HEK293 (cell line): ENCODE data around the gene CHCHD1.

Experiments
- GLI4 ChIP-seq: fragments of 450-650 bp; formaldehyde crosslinking; IDR thresholded peaks from 2 replicates; pipeline ENCODE4 v1.5.1; 2016; ENCODE audit warnings: missing biosample characterization, missing genetic modification characterization
- KLF1 ChIP-seq: fragments of 450-650 bp; formaldehyde crosslinking; IDR thresholded peaks from 2 replicates; pipeline ENCODE4 v1.5.1; 2016; ENCODE audit warnings: missing biosample characterization, missing genetic modification characterization
- PRDM1 ChIP-seq: fragments of 450-650 bp; formaldehyde crosslinking; IDR thresholded peaks from 2 replicates; pipeline ENCODE4; 2016; ENCODE audit warnings: missing biosample characterization, missing genetic modification characterization
- REPIN1 ChIP-seq: fragments of 450-650 bp; formaldehyde crosslinking; IDR thresholded peaks from 2 replicates; pipeline ENCODE4 v1.5.1; 2017; ENCODE audit warnings: missing biosample characterization, missing genetic modification characterization, low read depth
- ZBTB21 ChIP-seq: fragments of 450-650 bp; formaldehyde crosslinking; IDR thresholded peaks from 2 replicates; pipeline ENCODE4 v1.5.1; 2017; ENCODE audit warnings: missing biosample characterization, missing genetic modification characterization
- ZNF140 ChIP-seq: fragments of 450-650 bp; formaldehyde crosslinking; IDR thresholded peaks from 2 replicates; pipeline ENCODE4 v1.5.1; 2016; ENCODE audit warnings: missing biosample characterization, missing genetic modification characterization
- ZNF221 ChIP-seq: fragments of 450-650 bp; formaldehyde crosslinking; IDR thresholded peaks from 2 replicates; pipeline ENCODE4 v1.5.1; 2017; ENCODE audit warnings: missing biosample characterization, missing genetic modification characterization, borderline replicate concordance
- ZNF223 ChIP-seq: fragments of 450-650 bp; formaldehyde crosslinking; IDR thresholded peaks from 2 replicates; pipeline ENCODE4 v1.5.1; 2016; ENCODE audit warnings: missing biosample characterization, missing genetic modification characterization
- ZNF394 ChIP-seq: fragments of 450-650 bp; formaldehyde crosslinking; IDR thresholded peaks from 2 replicates; pipeline ENCODE4 v1.5.1; 2016; ENCODE audit warnings: missing biosample characterization, missing genetic modification characterization, mild to moderate bottlenecking, moderate library complexity, borderline replicate concordance
- ZNF404 ChIP-seq: fragments of 450-650 bp; formaldehyde crosslinking; IDR thresholded peaks from 2 replicates; pipeline ENCODE4 v1.5.1; 2017; ENCODE audit warnings: missing biosample characterization, missing genetic modification characterization
- ZNF48 ChIP-seq: fragments of 450-650 bp; formaldehyde crosslinking; IDR thresholded peaks from 2 replicates; pipeline ENCODE4 v1.5.1; 2016; ENCODE audit warnings: missing biosample characterization, missing genetic modification characterization
- ZNF501 ChIP-seq: fragments of 450-650 bp; formaldehyde crosslinking; IDR thresholded peaks from 2 replicates; pipeline ENCODE4 v1.5.1; 2016; ENCODE audit warnings: missing biosample characterization, missing genetic modification characterization
- ZNF560 ChIP-seq: fragments of 450-650 bp; formaldehyde crosslinking; IDR thresholded peaks from 2 replicates; pipeline ENCODE4 v1.5.1; 2017; ENCODE audit warnings: missing biosample characterization, missing genetic modification characterization, borderline replicate concordance
- ZNF704 ChIP-seq: fragments of 450-650 bp; formaldehyde crosslinking; IDR thresholded peaks from 2 replicates; pipeline ENCODE4 v1.5.1; 2016; ENCODE audit warnings: missing biosample characterization, missing genetic modification characterization
- ZNF76 ChIP-seq: fragments of 450-650 bp; formaldehyde crosslinking; IDR thresholded peaks from 2 replicates; pipeline ENCODE4; 2016; ENCODE audit warnings: low read depth, missing biosample characterization, missing genetic modification characterization, borderline replicate concordance
- ZNF843 ChIP-seq: fragments of 450-650 bp; formaldehyde crosslinking; IDR thresholded peaks from 2 replicates; pipeline ENCODE4 v1.5.1; 2016; ENCODE audit warnings: missing biosample characterization, missing genetic modification characterization
- TF ChIP-seq, protein P1 (sequence below): fragments of 450-650 bp; formaldehyde crosslinking; IDR thresholded peaks from 2 replicates; pipeline ENCODE4 v1.5.1; 2016; ENCODE audit warnings: missing biosample characterization, missing genetic modification characterization, borderline replicate concordance
- TF ChIP-seq, protein P2 (sequence below): fragments of 450-650 bp; formaldehyde crosslinking; IDR thresholded peaks from 2 replicates; pipeline ENCODE4 v1.5.1; 2016; ENCODE audit warnings: missing biosample characterization, missing genetic modification characterization
- TF ChIP-seq, protein P3 (sequence below): fragments of 450-650 bp; formaldehyde crosslinking; conservative IDR thresholded peaks from 2 replicates; pipeline ENCODE4 v1.5.1; 2016; ENCODE audit warnings: low read depth, missing biosample characterization, missing genetic modification characterization
- TF ChIP-seq, protein P4 (sequence below): fragments of 450-650 bp; formaldehyde crosslinking; IDR thresholded peaks from 2 replicates; pipeline ENCODE4 v1.5.1; 2016; ENCODE audit warnings: missing biosample characterization, missing genetic modification characterization, borderline replicate concordance
- TF ChIP-seq, protein P5 (sequence below): fragments of 450-650 bp; formaldehyde crosslinking; optimal IDR thresholded peaks from 2 replicates; pipeline ENCODE3; 2016; ENCODE audit warnings: missing biosample characterization, mild to moderate bottlenecking, missing genetic modification characterization

The CHCHD1 gene

DNA sequence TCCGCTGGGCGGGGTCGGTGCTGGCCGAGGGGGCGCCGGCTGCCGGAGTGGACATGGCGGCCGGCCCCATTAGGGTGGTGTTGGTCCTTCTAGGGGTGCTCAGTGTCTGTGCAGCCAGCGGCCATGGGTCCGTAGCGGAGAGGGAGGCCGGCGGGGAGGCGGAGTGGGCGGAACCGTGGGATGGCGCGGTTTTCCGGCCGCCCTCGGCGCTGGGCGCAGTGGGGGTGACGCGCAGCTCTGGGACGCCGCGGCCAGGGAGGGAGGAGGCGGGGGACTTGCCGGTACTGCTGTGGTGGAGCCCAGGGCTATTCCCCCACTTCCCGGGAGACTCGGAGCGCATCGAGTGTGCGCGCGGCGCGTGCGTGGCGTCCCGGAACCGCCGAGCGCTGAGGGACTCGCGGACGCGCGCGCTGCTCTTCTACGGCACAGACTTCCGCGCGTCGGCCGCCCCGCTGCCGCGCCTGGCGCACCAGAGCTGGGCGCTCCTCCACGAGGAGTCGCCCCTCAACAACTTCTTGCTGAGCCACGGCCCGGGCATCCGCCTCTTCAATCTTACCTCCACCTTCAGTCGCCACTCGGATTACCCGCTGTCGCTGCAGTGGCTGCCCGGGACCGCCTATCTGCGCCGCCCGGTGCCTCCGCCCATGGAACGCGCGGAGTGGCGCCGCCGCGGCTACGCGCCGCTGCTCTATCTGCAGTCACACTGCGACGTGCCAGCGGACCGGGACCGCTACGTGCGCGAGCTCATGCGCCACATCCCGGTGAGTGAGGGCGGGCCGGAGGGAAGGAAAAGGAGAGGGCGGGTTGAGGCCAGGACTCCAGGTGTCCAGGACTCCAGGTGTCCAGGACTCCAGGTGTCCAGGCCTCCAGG, 9.3 kb upstream of the CHCHD1 start (continued):
- TF ChIP-seq, protein P1, sequence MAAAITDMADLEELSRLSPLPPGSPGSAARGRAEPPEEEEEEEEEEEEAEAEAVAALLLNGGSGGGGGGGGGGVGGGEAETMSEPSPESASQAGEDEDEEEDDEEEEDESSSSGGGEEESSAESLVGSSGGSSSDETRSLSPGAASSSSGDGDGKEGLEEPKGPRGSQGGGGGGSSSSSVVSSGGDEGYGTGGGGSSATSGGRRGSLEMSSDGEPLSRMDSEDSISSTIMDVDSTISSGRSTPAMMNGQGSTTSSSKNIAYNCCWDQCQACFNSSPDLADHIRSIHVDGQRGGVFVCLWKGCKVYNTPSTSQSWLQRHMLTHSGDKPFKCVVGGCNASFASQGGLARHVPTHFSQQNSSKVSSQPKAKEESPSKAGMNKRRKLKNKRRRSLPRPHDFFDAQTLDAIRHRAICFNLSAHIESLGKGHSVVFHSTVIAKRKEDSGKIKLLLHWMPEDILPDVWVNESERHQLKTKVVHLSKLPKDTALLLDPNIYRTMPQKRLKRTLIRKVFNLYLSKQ (tag by site-specific recombination): no peak
- TF ChIP-seq REPIN1 (tag by site-specific recombination): no peak
- TF ChIP-seq GLI4 (tag by site-specific recombination): no peak
- TF ChIP-seq ZNF223: peak; percentile 94
- TF ChIP-seq ZNF843: peak; percentile 67; the same call in 1 of the 2 replicates
- TF ChIP-seq, protein P2, sequence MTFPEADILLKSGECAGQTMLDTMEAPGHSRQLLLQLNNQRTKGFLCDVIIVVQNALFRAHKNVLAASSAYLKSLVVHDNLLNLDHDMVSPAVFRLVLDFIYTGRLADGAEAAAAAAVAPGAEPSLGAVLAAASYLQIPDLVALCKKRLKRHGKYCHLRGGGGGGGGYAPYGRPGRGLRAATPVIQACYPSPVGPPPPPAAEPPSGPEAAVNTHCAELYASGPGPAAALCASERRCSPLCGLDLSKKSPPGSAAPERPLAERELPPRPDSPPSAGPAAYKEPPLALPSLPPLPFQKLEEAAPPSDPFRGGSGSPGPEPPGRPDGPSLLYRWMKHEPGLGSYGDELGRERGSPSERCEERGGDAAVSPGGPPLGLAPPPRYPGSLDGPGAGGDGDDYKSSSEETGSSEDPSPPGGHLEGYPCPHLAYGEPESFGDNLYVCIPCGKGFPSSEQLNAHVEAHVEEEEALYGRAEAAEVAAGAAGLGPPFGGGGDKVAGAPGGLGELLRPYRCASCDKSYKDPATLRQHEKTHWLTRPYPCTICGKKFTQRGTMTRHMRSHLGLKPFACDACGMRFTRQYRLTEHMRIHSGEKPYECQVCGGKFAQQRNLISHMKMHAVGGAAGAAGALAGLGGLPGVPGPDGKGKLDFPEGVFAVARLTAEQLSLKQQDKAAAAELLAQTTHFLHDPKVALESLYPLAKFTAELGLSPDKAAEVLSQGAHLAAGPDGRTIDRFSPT (tag by site-specific recombination): no peak; the same call in 1 of the 2 replicates
- TF ChIP-seq, protein P3, sequence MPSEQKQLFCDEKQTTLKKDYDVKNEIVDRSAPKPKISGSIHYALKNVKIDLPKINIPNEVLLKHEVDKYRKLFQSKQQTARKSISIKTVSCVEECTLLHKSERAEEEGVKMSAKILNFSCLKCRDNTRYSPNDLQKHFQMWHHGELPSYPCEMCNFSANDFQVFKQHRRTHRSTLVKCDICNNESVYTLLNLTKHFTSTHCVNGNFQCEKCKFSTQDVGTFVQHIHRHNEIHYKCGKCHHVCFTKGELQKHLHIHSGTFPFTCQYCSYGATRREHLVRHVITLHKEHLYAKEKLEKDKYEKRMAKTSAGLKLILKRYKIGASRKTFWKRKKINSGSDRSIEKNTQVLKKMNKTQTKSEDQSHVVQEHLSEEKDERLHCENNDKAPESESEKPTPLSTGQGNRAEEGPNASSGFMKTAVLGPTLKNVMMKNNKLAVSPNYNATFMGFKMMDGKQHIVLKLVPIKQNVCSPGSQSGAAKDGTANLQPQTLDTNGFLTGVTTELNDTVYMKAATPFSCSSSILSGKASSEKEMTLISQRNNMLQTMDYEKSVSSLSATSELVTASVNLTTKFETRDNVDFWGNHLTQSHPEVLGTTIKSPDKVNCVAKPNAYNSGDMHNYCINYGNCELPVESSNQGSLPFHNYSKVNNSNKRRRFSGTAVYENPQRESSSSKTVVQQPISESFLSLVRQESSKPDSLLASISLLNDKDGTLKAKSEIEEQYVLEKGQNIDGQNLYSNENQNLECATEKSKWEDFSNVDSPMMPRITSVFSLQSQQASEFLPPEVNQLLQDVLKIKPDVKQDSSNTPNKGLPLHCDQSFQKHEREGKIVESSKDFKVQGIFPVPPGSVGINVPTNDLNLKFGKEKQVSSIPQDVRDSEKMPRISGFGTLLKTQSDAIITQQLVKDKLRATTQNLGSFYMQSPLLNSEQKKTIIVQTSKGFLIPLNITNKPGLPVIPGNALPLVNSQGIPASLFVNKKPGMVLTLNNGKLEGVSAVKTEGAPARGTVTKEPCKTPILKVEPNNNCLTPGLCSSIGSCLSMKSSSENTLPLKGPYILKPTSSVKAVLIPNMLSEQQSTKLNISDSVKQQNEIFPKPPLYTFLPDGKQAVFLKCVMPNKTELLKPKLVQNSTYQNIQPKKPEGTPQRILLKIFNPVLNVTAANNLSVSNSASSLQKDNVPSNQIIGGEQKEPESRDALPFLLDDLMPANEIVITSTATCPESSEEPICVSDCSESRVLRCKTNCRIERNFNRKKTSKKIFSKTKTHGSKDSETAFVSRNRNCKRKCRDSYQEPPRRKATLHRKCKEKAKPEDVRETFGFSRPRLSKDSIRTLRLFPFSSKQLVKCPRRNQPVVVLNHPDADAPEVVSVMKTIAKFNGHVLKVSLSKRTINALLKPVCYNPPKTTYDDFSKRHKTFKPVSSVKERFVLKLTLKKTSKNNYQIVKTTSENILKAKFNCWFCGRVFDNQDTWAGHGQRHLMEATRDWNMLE (tag by site-specific recombination): no peak
- peak; percentile 68; the same call in 1 of the 2 replicates for TF ChIP-seq ZNF76
- no peak for TF ChIP-seq ZNF404 (tag by site-specific recombination)
- peak; percentile 48; the same call in 1 of the 2 replicates for TF ChIP-seq ZNF394 (tag by site-specific recombination)
- no peak for TF ChIP-seq ZNF221 (tag by site-specific recombination)
- no peak for TF ChIP-seq ZNF704 (tag by site-specific recombination)
- no peak for TF ChIP-seq ZBTB21 (tag by site-specific recombination)
- TF ChIP-seq, protein P4, sequence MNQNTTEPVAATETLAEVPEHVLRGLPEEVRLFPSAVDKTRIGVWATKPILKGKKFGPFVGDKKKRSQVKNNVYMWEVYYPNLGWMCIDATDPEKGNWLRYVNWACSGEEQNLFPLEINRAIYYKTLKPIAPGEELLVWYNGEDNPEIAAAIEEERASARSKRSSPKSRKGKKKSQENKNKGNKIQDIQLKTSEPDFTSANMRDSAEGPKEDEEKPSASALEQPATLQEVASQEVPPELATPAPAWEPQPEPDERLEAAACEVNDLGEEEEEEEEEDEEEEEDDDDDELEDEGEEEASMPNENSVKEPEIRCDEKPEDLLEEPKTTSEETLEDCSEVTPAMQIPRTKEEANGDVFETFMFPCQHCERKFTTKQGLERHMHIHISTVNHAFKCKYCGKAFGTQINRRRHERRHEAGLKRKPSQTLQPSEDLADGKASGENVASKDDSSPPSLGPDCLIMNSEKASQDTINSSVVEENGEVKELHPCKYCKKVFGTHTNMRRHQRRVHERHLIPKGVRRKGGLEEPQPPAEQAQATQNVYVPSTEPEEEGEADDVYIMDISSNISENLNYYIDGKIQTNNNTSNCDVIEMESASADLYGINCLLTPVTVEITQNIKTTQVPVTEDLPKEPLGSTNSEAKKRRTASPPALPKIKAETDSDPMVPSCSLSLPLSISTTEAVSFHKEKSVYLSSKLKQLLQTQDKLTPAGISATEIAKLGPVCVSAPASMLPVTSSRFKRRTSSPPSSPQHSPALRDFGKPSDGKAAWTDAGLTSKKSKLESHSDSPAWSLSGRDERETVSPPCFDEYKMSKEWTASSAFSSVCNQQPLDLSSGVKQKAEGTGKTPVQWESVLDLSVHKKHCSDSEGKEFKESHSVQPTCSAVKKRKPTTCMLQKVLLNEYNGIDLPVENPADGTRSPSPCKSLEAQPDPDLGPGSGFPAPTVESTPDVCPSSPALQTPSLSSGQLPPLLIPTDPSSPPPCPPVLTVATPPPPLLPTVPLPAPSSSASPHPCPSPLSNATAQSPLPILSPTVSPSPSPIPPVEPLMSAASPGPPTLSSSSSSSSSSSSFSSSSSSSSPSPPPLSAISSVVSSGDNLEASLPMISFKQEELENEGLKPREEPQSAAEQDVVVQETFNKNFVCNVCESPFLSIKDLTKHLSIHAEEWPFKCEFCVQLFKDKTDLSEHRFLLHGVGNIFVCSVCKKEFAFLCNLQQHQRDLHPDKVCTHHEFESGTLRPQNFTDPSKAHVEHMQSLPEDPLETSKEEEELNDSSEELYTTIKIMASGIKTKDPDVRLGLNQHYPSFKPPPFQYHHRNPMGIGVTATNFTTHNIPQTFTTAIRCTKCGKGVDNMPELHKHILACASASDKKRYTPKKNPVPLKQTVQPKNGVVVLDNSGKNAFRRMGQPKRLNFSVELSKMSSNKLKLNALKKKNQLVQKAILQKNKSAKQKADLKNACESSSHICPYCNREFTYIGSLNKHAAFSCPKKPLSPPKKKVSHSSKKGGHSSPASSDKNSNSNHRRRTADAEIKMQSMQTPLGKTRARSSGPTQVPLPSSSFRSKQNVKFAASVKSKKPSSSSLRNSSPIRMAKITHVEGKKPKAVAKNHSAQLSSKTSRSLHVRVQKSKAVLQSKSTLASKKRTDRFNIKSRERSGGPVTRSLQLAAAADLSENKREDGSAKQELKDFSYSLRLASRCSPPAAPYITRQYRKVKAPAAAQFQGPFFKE (tag by site-specific recombination): no peak
- TF ChIP-seq ZNF48: no peak
- TF ChIP-seq KLF1: peak; percentile 83
- TF ChIP-seq ZNF560 (tag by site-specific recombination): no peak
- TF ChIP-seq, protein P5, sequence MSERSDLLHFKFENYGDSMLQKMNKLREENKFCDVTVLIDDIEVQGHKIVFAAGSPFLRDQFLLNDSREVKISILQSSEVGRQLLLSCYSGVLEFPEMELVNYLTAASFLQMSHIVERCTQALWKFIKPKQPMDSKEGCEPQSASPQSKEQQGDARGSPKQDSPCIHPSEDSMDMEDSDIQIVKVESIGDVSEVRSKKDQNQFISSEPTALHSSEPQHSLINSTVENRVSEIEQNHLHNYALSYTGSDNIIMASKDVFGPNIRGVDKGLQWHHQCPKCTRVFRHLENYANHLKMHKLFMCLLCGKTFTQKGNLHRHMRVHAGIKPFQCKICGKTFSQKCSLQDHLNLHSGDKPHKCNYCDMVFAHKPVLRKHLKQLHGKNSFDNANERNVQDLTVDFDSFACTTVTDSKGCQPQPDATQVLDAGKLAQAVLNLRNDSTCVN (tag by site-specific recombination): peak; percentile 100
- no peak for TF ChIP-seq PRDM1
- TF ChIP-seq ZNF501 (tag by site-specific recombination): peak; percentile 90
- TF ChIP-seq ZNF140 (tag by site-specific recombination): no peak
